ENCODE data around the gene MPHOSPH9.
"Not testable (repeated sequence)": the region's sequence is repeated elsewhere in the genome, so short reads cannot be mapped to it uniquely, and the experiment has no call there.

Gene MPHOSPH9

GRCh38 chr12:123225443-123225842 lies 7.5 kb downstream of the MPHOSPH9 start:
- DNase-seq = no peak

- no peak for DNase-seq
Measured at GRCh38 chr12:123223241-123223668, 9.7 kb downstream of the MPHOSPH9 start.

GRCh38 chr12:123207815-123208214 lies 25.1 kb downstream of the MPHOSPH9 start:
- not testable (repeated sequence) for DNase-seq

- DNase-seq = not testable (repeated sequence)
Measured at GRCh38 chr12:123206794-123207193, 26.1 kb downstream of the MPHOSPH9 start.

- no peak for DNase-seq
Measured at GRCh38 chr12:123200414-123200813, 32.5 kb downstream of the MPHOSPH9 start.

GRCh38 chr12:123199936-123200335 lies 33.0 kb downstream of the MPHOSPH9 start:
- DNase-seq = no peak

GRCh38 chr12:123187637-123188036 lies 45.3 kb downstream of the MPHOSPH9 start:
- DNase-seq = no peak

- DNase-seq = no peak
Measured at GRCh38 chr12:123180171-123180570, 52.8 kb downstream of the MPHOSPH9 start.

GRCh38 chr12:123171967-123172366 lies 61.0 kb downstream of the MPHOSPH9 start:
- no peak for DNase-seq

GRCh38 chr12:123167329-123167728 lies 65.6 kb downstream of the MPHOSPH9 start:
- DNase-seq = no peak

- no peak for DNase-seq
Measured at GRCh38 chr12:123165537-123165936, 67.4 kb downstream of the MPHOSPH9 start.

GRCh38 chr12:123164710-123165261 lies 68.2 kb downstream of the MPHOSPH9 start:
- no peak for DNase-seq

- DNase-seq = no peak
Measured at GRCh38 chr12:123164222-123164621, 68.7 kb downstream of the MPHOSPH9 start.

- DNase-seq = no peak
Measured at GRCh38 chr12:123163227-123163626, 69.7 kb downstream of the MPHOSPH9 start.

GRCh38 chr12:123160801-123161487 lies 72.0 kb downstream of the MPHOSPH9 start:
- no peak for DNase-seq

- no peak for DNase-seq
Measured at GRCh38 chr12:123153906-123154305, 79.0 kb downstream of the MPHOSPH9 start.

- DNase-seq = peak; percentile 12
Measured at GRCh38 chr12:123152833-123153232, 80.1 kb downstream of the MPHOSPH9 start.

GRCh38 chr12:123151457-123152454 lies 81.2 kb downstream of the MPHOSPH9 start:
- DNase-seq = no peak

GRCh38 chr12:123150744-123151456 lies 82.0 kb downstream of the MPHOSPH9 start, which contains the start of gene PITPNM2:
PITPNM2 (minus strand) TSS chr12:123151090; CDS start chr12:123034590, 116,500 bp downstream.
- peak; percentile 45 for DNase-seq

GRCh38 chr12:123150275-123150743 lies 82.6 kb downstream of the MPHOSPH9 start:
- DNase-seq = no peak

- peak; percentile 30 for DNase-seq
Measured at GRCh38 chr12:123149501-123150274, 83.3 kb downstream of the MPHOSPH9 start.

- DNase-seq = no peak
Measured at GRCh38 chr12:123149088-123149487, 83.9 kb downstream of the MPHOSPH9 start.

Data from hematopoietic multipotent progenitor cell treated with erythropoietin and hydrocortisone succinate and interleukin-3 and kit ligand, for 8 days (in vitro differentiated cells).